ENCODE data around the gene PKP3. TPM values are rescaled to one million over a fixed set of nuclear protein-coding genes. Genes with fewer than 3 reads are reported as not detected.
A peak's percentile ranks its signal among the peaks of the same experiment; 100 is the strongest.

The PKP3 gene
- total and polyA plus RNA-seq, 9 of the 15 experiments (the other 6 are each of a cell fraction or from before 2014, with no cell fraction given): 0.11 to 110 (median 30.7) TPM

DNA sequence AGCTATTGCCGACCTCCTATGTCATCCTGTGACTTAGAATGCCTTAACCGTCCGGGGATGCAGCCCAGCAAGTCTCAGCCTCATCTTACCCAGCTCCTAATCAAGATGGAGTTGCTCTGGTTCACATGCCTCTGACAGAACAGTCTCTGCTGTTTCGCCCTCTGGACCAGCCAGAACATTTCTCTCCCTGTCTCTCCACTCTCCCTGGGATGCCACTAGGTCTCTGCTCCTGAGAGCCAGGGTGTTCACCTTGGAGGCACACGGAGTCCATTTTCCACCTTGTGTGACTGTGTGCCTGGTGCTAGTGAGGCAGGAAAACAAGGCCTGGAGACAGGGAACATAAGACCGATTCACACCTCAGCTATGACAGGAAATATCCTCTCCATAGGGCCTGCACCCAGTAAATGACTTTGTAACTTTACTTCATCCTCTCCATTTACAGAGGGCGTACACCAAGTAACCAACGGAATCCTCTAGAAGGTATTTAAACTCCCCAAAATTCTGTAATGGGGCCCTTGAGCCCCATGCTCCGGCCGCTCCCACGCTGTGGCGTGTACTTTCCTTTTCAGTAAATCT is 41.5 kb upstream of the PKP3 start (continued):
- TF ChIP-seq, protein P1, sequence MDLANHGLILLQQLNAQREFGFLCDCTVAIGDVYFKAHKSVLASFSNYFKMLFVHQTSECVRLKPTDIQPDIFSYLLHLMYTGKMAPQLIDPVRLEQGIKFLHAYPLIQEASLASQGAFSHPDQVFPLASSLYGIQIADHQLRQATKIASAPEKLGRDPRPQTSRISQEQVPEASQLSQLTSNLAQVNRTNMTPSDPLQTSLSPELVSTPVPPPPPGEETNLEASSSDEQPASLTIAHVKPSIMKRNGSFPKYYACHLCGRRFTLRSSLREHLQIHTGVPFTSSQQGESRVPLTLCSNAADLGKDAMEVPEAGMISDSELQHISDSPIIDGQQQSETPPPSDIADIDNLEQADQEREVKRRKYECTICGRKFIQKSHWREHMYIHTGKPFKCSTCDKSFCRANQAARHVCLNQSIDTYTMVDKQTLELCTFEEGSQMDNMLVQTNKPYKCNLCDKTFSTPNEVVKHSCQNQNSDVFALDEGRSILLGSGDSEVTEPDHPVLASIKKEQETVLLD (IDR thresholded peaks at IDR 0.05): peak; percentile 36; the same call in 1 of the 2 replicates
- TF ChIP-seq ZNF699 (CRISPR knock-in tag; IDR thresholded peaks at IDR 0.05; ENCODE audit: insufficient replicate concordance) (no peak), ZNF263 (CRISPR knock-in tag; IDR thresholded peaks at IDR 0.05; ENCODE audit: borderline replicate concordance) (no peak), MXI1 (IDR thresholded peaks at IDR 0.05; ENCODE audit: low read depth, low read length) (no peak), RUNX1 (IDR thresholded peaks at IDR 0.05; ENCODE audit: low read depth) (no peak), HNRNPK (IDR thresholded peaks at IDR 0.05; ENCODE audit: low read depth, low read length, poor library complexity, severe bottlenecking) (no peak), ELF1 (tag; IDR thresholded peaks at IDR 0.05) (0 out of 2 replicates have a peak, but pooled peaks have one; percentile 17), SP2 (IDR thresholded peaks at IDR 0.05; ENCODE audit: extremely low read depth, low read depth, low read length, poor library complexity, severe bottlenecking) (no peak), ZBTB17 (CRISPR knock-in tag; IDR thresholded peaks at IDR 0.05) (peak; percentile 95), FOXK1 (CRISPR knock-in tag; IDR thresholded peaks at IDR 0.05; ENCODE audit: borderline replicate concordance) (no peak), ZNF354B (CRISPR knock-in tag; IDR thresholded peaks at IDR 0.05) (peak; percentile 81; the same call in 1 of the 2 replicates), ZNF445 (CRISPR knock-in tag; IDR thresholded peaks at IDR 0.05; ENCODE audit: low read depth) (peak; percentile 81; the same call in 1 of the 2 replicates), MEF2A (IDR thresholded peaks at IDR 0.05; ENCODE audit: control insufficient read depth, low read depth, low read length) (no peak), RBM39 (optimal IDR thresholded peaks at IDR 0.05; ENCODE audit: low read depth, low read length) (no peak), RAD21 (CRISPR knock-in tag; conservative IDR thresholded peaks at IDR 0.05 in 1 of 2, IDR thresholded peaks at IDR 0.05 in 1 of 2) (no peak), ARID2 (IDR thresholded peaks at IDR 0.05) (no peak), NONO (IDR thresholded peaks at IDR 0.05; ENCODE audit: low read depth in 2 of 2, low read length in 1 of 2) (no peak), HSF4 (CRISPR knock-in tag; IDR thresholded peaks at IDR 0.05; ENCODE audit: borderline replicate concordance) (peak; percentile 96; the same call in 1 of the 2 replicates), RBBP5 (IDR thresholded peaks at IDR 0.05; ENCODE audit: borderline replicate concordance, insufficient read depth, low read length, poor library complexity, severe bottlenecking) (no peak), ZNF212 (CRISPR knock-in tag; IDR thresholded peaks at IDR 0.05) (peak; percentile 78; the same call in 1 of the 2 replicates), JUNB (CRISPR knock-in tag; conservative IDR thresholded peaks at IDR 0.05) (no peak), ESRRB (CRISPR knock-in tag; IDR thresholded peaks at IDR 0.05; ENCODE audit: borderline replicate concordance) (peak; percentile 67; the same call in 1 of the 2 replicates), TRIM24 (IDR thresholded peaks at IDR 0.05) (no peak)
- TF ChIP-seq, protein P2, sequence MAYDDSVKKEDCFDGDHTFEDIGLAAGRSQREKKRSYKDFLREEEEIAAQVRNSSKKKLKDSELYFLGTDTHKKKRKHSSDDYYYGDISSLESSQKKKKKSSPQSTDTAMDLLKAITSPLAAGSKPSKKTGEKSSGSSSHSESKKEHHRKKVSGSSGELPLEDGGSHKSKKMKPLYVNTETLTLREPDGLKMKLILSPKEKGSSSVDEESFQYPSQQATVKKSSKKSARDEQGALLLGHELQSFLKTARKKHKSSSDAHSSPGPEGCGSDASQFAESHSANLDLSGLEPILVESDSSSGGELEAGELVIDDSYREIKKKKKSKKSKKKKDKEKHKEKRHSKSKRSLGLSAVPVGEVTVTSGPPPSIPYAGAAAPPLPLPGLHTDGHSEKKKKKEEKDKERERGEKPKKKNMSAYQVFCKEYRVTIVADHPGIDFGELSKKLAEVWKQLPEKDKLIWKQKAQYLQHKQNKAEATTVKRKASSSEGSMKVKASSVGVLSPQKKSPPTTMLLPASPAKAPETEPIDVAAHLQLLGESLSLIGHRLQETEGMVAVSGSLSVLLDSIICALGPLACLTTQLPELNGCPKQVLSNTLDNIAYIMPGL (CRISPR knock-in tag; IDR thresholded peaks at IDR 0.05): no peak
- TF ChIP-seq, protein P3, sequence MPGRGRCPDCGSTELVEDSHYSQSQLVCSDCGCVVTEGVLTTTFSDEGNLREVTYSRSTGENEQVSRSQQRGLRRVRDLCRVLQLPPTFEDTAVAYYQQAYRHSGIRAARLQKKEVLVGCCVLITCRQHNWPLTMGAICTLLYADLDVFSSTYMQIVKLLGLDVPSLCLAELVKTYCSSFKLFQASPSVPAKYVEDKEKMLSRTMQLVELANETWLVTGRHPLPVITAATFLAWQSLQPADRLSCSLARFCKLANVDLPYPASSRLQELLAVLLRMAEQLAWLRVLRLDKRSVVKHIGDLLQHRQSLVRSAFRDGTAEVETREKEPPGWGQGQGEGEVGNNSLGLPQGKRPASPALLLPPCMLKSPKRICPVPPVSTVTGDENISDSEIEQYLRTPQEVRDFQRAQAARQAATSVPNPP (IDR thresholded peaks at IDR 0.05; ENCODE audit: borderline replicate concordance, insufficient read depth, insufficient read length): no peak

All from K562 (cell line).